Activated CD4-positive, alpha-beta T cell treated with anti-CD3 and anti-CD28 coated beads for 36 hours (primary cell): Measurements from ENCODE around the gene DNPEP. TPM values are rescaled to one million over a fixed set of nuclear protein-coding genes. Genes with fewer than 3 reads are reported as not detected.

ENCODE experiments used
- ATAC-seq: fragments of 200-7000 bp; cut with Tn5 transposase; one replicate; pipeline ENCODE4 v1.10.0; 2021; ENCODE audit warnings: mild to moderate bottlenecking, moderate library complexity
- CTCF ChIA-PET: fragments of 350-600 bp; sonication (Branson Sonifier 250); formaldehyde crosslinking; loops from one replicate; lab custom pipeline; 2021; ENCODE audit warnings: antibody characterized with exemption; lab: Charles Lee
- POLR2A ChIA-PET: fragments of 350-600 bp; sonication (Branson Sonifier 250); formaldehyde crosslinking; loops from one replicate; lab custom pipeline; 2021; ENCODE audit warnings: antibody characterized with exemption, inconsistent platforms; lab: Charles Lee
- DNase-seq: peaks from one replicate; pipeline ENCODE4 v3.0.0-alpha.2; 2020
- H3K27ac Mint-ChIP-seq: one replicate; pipeline ENCODE4 v1.8.0; 2021; ENCODE audit warnings: mixed read lengths
- H3K27me3 Mint-ChIP-seq: one replicate; pipeline ENCODE4 v1.8.0; 2021; ENCODE audit warnings: mixed read lengths
- H3K36me3 Mint-ChIP-seq: one replicate; pipeline ENCODE4 v1.8.0; 2021; ENCODE audit warnings: low read depth, mixed read lengths
- H3K4me1 Mint-ChIP-seq: one replicate; pipeline ENCODE4 v1.8.0; 2021; ENCODE audit warnings: mixed read lengths
- H3K4me3 Mint-ChIP-seq: one replicate; pipeline ENCODE4 v1.8.0; 2021; ENCODE audit warnings: mild to moderate bottlenecking, moderate library complexity, mixed read lengths
- H3K9me3 Mint-ChIP-seq: one replicate; pipeline ENCODE4 v1.8.0; 2021; ENCODE audit warnings: low read depth, mixed read lengths
- intact Hi-C, 2 experiments: fragments of 100-400 bp; cut with DNase I in 1 of 2; cut with micrococcal nuclease in 1 of 2; formaldehyde crosslinking; loops; one replicate each; pipeline versions ENCODE4 v1.14.2 to v1.15.1; 2022 to 2024; cut with DNase I, micrococcal nuclease
- total RNA-seq, 2 experiments: library from RNA; stranded (reverse); gene quantifications; one replicate each; pipeline ENCODE4 v1.2.3, GENCODE V29; 2021

DNPEP gene
- total RNA-seq, 2 experiments from 2014 or later: 81.0 to 93.1 TPM

DNA sequence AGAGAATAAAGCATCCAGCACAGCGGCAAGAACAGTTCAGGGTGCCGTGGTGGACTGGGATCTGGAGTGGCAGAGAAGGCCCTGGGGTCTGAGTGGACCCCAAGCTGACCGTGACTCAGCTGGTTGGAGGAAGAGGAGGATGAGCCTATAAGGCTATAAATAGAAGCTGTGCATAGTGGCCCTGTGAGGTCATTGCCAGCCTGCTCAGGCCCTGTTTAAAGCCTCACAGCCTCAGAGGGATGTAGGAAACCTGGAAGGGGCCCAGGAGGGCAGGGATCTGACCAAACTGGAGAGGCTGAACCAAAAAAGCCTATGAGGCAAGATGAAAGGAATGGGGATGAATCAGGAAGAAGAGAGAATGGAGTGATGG lies 19.1 kb upstream of the DNPEP start:
- no peaks in the 10 kb centered on the region for H3K4me1 Mint-ChIP-seq
- H3K27me3 Mint-ChIP-seq: peaks cover 6% of the 10 kb centered on the region
- DNase-seq: no peak
- no peak overlapping the region for H3K4me3 Mint-ChIP-seq
- POLR2A ChIA-PET: no interaction called here
- ATAC-seq: no peak
- no peak overlapping the region for H3K27ac Mint-ChIP-seq
- CTCF ChIA-PET: interaction anchor here (1.5 kb wide), 1 partner anchor 123 kb away, joined by 8 read pairs; no protein-coding TSS in a partner anchor
- intact Hi-C loops: loop anchor here in 1 of 2 experiments (10.0 kb wide), 1 partner anchor 238 kb away; no protein-coding TSS in a partner anchor
- no peaks in the 10 kb centered on the region for H3K9me3 Mint-ChIP-seq
- H3K36me3 Mint-ChIP-seq: no peaks in the 10 kb centered on the region

DNA sequence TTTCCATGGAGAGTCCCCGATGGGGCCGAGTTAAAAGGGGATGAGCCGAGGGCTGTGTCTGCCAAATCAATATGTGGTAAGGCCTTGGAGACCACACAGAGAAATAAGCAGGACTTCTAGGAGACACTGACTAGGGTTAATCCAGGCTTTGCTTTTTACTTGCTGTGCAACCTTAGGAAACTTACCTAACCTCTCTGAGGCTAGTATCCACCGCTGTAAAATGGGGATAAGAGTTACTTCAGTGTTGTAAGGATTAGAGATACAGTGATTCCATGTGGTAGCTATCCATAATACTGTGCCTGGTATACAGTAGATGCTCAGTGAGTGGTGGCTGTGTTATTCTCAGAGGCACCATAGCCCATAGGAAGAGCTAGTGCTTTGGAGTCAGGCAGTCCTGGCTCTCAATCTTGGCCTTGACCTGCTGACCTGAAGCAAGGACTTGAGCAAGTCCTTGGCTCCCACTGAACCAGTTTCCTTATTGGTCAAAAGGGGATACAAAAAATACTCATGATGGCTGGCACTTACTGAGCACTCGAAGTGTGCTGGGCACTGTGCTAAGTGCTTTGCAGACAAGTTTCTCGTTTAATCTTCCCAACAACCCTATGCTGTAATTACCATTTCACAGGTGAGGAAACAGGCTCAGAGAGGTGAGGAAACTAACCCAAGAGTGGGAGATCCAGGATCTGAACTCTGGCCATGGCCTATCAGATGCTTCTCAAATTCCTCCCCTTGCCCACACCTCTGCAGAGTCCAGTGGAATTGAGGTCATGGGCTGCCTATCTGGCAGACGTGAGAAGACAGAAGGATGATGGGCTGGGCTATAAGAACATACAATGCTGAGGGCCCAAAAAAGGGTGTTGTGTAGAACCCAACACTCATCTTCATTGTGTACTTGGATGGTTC lies 18.5 kb upstream of the DNPEP start:
- CTCF ChIA-PET: interaction anchor here (6.9 kb wide), 1 partner anchor 124 kb away, joined by 102 read pairs; no protein-coding TSS in a partner anchor
- DNase-seq (no peak), ATAC-seq (no peak)
- intact Hi-C loops: loop anchor here in 1 of 2 experiments (10.0 kb wide), 1 partner anchor 239 kb away; no protein-coding TSS in a partner anchor
- Mint-ChIP-seq H3K9me3 (no peaks in the 10 kb centered on the region), H3K27me3 (peaks cover 6% of the 10 kb centered on the region), H3K36me3 (no peaks in the 10 kb centered on the region), H3K27ac (no peak overlapping the region), H3K4me1 (no peaks in the 10 kb centered on the region), H3K4me3 (no peak overlapping the region)
- POLR2A ChIA-PET: no interaction called here

DNA sequence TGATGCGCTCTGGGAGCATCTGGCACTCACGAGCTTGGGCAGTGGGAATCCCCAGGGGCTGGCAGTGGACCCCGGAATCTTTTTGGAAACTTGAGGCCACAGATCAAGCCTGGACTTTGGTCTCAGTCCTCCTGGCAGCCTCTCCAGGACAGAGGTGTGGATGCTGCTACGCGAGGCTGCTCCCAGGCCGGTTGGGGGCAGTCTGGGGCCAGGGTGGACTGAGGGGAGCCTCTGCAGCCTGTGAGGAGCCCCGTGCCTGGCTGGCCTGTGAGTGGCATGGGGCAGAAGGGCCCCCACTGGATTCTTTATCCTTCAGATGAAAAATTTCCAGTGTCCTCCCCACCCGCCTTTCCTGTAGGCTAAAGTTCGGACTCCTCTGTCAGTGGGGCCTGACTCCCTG lies 17.7 kb upstream of the DNPEP start:
- intact Hi-C loops: loop anchor here in 1 of 2 experiments (10.0 kb wide), 1 partner anchor 239 kb away; no protein-coding TSS in a partner anchor
- no peak overlapping the region for H3K27ac Mint-ChIP-seq
- DNase-seq (no peak), ATAC-seq (no peak)
- ChIA-PET POLR2A (no interaction called here), CTCF (interaction anchor here (1.2 to 6.9 kb wide), 2 partner anchors 125 to 136 kb away, joined by 5 to 102 read pairs; no protein-coding TSS in a partner anchor)
- no peaks in the 10 kb centered on the region for H3K36me3 Mint-ChIP-seq
- peaks cover 6% of the 10 kb centered on the region for H3K27me3 Mint-ChIP-seq
- no peaks in the 10 kb centered on the region for H3K9me3 Mint-ChIP-seq
- H3K4me1 Mint-ChIP-seq: no peaks in the 10 kb centered on the region
- no peak overlapping the region for H3K4me3 Mint-ChIP-seq

DNA sequence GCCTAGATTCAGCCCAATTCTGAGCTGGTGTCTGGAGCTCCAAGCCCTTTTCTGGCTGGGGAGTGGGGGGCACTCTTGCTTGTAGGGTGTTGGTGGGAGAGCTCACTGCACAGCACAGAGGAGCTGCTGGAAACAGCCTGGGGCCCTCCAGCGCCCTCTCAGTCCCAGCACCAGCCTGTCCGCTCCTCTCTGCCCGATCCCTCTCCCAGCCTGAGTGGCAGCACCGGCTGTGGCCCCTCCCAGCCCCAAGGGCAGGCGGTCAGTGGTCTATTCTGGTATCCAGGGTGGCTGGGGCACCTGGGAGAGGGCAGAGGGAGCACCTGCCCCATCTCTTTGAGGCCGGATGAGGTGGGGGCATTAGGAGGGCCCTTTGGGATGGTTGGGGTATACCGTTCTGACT lies 17.2 kb upstream of the DNPEP start:
- ATAC-seq (no peak), DNase-seq (no peak)
- Mint-ChIP-seq H3K4me1 (no peaks in the 10 kb centered on the region), H3K9me3 (no peaks in the 10 kb centered on the region), H3K27ac (no peak overlapping the region), H3K4me3 (no peak overlapping the region), H3K36me3 (no peaks in the 10 kb centered on the region), H3K27me3 (peaks cover 6% of the 10 kb centered on the region)
- intact Hi-C loops: loop anchor here in 1 of 2 experiments (10.0 kb wide), 1 partner anchor 240 kb away; no protein-coding TSS in a partner anchor
- ChIA-PET POLR2A (interaction anchor here (0.6 kb wide), 1 partner anchor 80 kb away, joined by 3 read pairs; no protein-coding TSS in a partner anchor), CTCF (interaction anchor here (0.8 to 6.9 kb wide), 7 partner anchors 12 to 250 kb away, joined by 3 to 102 read pairs (median 4); partner anchors contain the start of genes CHPF, DNPEP and TMEM198)

DNA sequence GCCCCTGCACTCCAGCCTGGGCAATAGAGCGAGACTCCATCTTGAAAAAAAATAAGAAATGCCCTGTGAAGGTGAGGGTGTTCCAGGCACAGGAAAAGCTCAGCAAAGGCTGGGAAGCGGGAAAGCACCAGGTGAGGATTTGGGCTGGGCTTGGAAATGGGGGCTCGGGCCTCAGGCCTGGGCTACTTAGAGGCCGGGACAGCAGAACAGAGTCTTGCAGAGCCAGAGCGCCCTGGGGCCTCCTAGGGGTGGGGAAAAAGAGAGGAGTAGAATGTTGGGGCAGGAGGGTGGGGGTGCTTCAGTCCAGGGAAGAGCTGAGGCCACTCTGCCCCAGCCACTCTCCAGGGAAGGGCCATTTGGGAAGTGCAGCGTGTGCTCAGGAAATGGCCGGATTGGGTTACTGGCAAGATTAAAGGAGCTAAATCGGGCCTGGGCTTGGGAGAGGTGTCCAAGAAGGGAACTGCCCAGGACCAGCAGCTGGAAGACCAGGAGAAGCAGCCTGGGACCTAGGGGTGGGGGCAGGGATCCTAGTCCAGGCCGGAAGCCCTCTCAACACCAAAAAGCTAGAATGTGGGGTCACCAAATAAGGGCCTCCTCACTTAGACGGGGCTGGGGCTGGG lies 16.7 kb upstream of the DNPEP start:
- intact Hi-C loops: loop anchor here in 1 of 2 experiments (10.0 kb wide), 1 partner anchor 240 kb away; no protein-coding TSS in a partner anchor
- Mint-ChIP-seq H3K36me3 (no peaks in the 10 kb centered on the region), H3K27me3 (peaks cover 2% of the 10 kb centered on the region), H3K4me1 (no peaks in the 10 kb centered on the region), H3K27ac (no peak overlapping the region), H3K9me3 (no peaks in the 10 kb centered on the region), H3K4me3 (no peak overlapping the region)
- ATAC-seq (no peak), DNase-seq (no peak)
- POLR2A ChIA-PET: interaction anchor here (0.6 kb wide), 1 partner anchor 80 kb away, joined by 3 read pairs; no protein-coding TSS in a partner anchor
- CTCF ChIA-PET: interaction anchor here (0.6 to 6.9 kb wide), 17 partner anchors 8 to 250 kb away, joined by 3 to 102 read pairs (median 3); partner anchors contain the start of genes CHPF, DNPEP, SPEG and STK11IP

DNA sequence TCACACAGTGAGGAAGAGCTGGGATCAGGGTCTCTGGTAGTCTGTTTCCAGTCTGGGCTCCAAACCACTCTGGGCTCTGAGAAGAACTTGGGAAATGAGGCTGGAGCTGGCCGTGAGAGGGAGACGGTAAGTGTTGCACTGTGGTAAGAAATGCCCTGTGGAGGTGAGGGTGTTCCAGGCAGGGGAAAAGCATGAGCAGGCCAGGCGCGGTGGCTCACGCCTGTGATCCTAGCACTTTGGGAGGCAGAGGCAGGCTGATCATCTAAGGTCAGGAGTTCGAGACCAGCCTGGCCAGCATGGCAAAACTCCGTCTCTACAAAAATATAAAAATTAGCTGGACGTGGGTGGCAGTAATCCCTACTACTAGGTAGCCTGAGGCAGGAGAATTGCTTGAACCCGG lies 16.1 kb upstream of the DNPEP start:
- ChIA-PET CTCF (interaction anchor here (0.6 to 6.9 kb wide), 21 partner anchors 8 to 193 kb away, joined by 3 to 102 read pairs (median 4); partner anchors contain the start of genes CHPF, DNPEP, GMPPA and SPEG), POLR2A (no interaction called here)
- H3K4me1 Mint-ChIP-seq: no peaks in the 10 kb centered on the region
- no peaks in the 10 kb centered on the region for H3K36me3 Mint-ChIP-seq
- DNase-seq: no peak
- no peak overlapping the region for H3K4me3 Mint-ChIP-seq
- no peaks in the 10 kb centered on the region for H3K9me3 Mint-ChIP-seq
- intact Hi-C loops: loop anchor here (1.0 to 10.0 kb wide), 7 partner anchors 30 to 241 kb away; partner anchors contain the start of genes GMPPA (in 1 of the 2) and SPEG (in 1 of the 2)
- no peak for ATAC-seq
- no peak overlapping the region for H3K27ac Mint-ChIP-seq
- H3K27me3 Mint-ChIP-seq: peaks cover 2% of the 10 kb centered on the region

DNA sequence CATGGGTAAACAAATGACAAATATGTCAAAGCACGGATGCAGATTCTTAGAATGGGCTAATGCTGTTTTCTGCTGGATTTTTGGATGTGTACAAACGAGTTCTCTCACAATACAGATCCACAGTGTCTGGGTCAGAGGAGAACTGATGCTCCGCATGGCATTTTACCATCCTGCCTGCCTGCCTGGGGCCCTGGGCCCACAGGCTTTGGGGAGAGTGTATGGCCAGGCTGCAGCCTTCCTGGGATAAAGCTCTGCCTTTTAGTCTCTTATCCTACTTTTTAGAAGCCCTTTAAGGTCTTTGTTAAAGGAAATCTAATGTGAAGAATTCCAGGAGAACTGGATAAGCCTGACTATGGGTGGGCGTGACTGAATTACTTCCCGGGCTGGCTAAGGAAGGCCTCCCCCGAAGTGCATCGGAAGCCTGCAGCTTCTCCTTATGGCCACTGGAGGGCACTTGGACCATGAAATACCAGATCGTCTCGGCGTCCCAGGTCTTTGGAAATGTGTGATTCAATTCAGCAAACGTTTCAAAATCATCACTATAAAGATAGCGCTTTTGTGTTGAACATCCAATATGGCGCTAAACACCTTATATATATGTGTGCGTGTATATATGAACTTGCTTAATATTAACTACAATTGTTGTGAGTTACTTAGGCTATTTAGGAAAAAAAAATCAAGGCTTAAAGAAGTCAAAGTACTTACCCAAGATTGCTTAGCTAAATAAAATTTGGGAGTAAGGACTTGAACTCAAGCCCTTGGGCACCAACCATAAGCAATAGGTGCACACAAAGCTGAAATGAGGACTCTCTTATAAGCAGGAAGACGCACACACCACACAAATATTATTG lies 15.2 kb upstream of the DNPEP start:
- ChIA-PET CTCF (interaction anchor here (0.6 to 6.9 kb wide), 36 partner anchors 8 to 774 kb away, joined by 3 to 102 read pairs (median 4); partner anchors contain the start of genes DNPEP, GMPPA, SPEG and TMEM198), POLR2A (no interaction called here)
- intact Hi-C loops: loop anchor here (1.0 to 10.0 kb wide), 7 partner anchors 31 to 242 kb away; partner anchors contain the start of genes GMPPA (in 1 of the 2) and SPEG (in 1 of the 2)
- peaks cover 2% of the 10 kb centered on the region for H3K27me3 Mint-ChIP-seq
- ATAC-seq (peak; percentile 95), DNase-seq (peak; percentile 78)
- H3K4me1 Mint-ChIP-seq: peaks cover 1% of the 10 kb centered on the region
- H3K27ac Mint-ChIP-seq: no peak overlapping the region
- H3K9me3 Mint-ChIP-seq: no peaks in the 10 kb centered on the region
- H3K36me3 Mint-ChIP-seq: no peaks in the 10 kb centered on the region
- no peak overlapping the region for H3K4me3 Mint-ChIP-seq

DNA sequence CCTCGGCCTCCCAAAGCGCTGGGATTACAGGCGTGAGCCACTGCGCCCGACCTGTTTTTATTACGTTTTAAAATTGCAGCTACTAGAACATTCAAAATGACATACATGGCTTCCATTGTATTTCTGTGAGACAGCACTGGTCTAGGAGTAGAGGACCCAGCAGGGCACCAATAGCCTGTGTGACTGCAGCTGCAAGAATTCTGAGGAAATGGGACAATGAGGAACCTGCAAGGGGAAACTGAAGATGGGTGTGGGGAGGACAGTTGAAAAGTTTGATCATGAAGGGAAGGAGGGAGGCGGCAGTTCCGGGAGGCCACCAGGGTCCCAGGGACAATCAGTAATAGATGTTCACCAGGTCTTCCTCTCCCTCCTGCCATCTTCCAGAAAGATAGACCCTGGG lies 13.9 kb upstream of the DNPEP start:
- Mint-ChIP-seq H3K36me3 (no peaks in the 10 kb centered on the region), H3K4me3 (no peak overlapping the region), H3K27ac (no peak overlapping the region), H3K27me3 (peaks cover 2% of the 10 kb centered on the region), H3K4me1 (peaks cover 12% of the 10 kb centered on the region), H3K9me3 (no peaks in the 10 kb centered on the region)
- POLR2A ChIA-PET: no interaction called here
- CTCF ChIA-PET: interaction anchor here (0.7 to 6.9 kb wide), 15 partner anchors 8 to 159 kb away, joined by 3 to 102 read pairs (median 5); partner anchors contain the start of genes DNPEP and SPEG
- ATAC-seq: no peak
- DNase-seq: no peak
- intact Hi-C loops: loop anchor here (2.0 to 10.0 kb wide), 2 partner anchors 57 to 243 kb away; no protein-coding TSS in a partner anchor

DNA sequence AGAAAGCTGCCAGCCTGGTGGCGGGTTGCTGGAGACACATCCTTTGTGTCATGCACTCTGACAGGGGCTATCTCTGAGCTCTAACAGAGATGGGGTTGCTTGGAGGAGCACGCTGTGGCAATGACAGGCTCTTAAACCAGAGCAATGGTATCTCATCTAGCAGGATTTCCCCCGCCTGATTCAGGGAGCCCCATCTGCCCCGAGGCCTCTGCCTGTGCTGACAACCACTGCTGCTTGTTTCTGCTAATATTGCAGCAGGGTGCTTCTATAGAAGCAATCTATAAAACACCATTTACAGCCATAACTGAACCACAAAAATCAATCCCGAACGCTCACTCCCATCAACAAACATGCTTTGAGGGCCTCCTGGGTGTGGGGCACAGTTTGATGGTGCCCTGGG lies 12.8 kb upstream of the DNPEP start:
- Mint-ChIP-seq H3K4me1 (peaks cover 13% of the 10 kb centered on the region), H3K9me3 (no peaks in the 10 kb centered on the region), H3K4me3 (no peak overlapping the region), H3K36me3 (no peaks in the 10 kb centered on the region), H3K27me3 (peaks cover 2% of the 10 kb centered on the region), H3K27ac (no peak overlapping the region)
- CTCF ChIA-PET: interaction anchor here (6.7 to 6.9 kb wide), 2 partner anchors 11 to 130 kb away, joined by 61 to 102 read pairs; partner anchors contain the start of gene DNPEP
- POLR2A ChIA-PET: no interaction called here
- no peak for ATAC-seq
- no peak for DNase-seq
- intact Hi-C loops: loop anchor here in 1 of 2 experiments (10.0 kb wide), 1 partner anchor 244 kb away; no protein-coding TSS in a partner anchor
